GM12891 (cell line): ENCODE data around the gene LAMB4.

Experiments
- POLR2A ChIP-seq: IDR thresholded peaks from 2 replicates; pipeline ENCODE4 v1.6.1; 2011; ENCODE audit warnings: low read depth, low read length, control low read depth
- POLR2AphosphoS5 ChIP-seq: IDR thresholded peaks from 2 replicates; pipeline ENCODE4 v1.6.1; 2011; ENCODE audit warnings: low read depth, low read length, control low read depth
- TAF1 ChIP-seq: IDR thresholded peaks from 2 replicates; pipeline ENCODE4 v1.6.1; 2011; ENCODE audit warnings: low read depth, low read length, control low read depth

DNA sequence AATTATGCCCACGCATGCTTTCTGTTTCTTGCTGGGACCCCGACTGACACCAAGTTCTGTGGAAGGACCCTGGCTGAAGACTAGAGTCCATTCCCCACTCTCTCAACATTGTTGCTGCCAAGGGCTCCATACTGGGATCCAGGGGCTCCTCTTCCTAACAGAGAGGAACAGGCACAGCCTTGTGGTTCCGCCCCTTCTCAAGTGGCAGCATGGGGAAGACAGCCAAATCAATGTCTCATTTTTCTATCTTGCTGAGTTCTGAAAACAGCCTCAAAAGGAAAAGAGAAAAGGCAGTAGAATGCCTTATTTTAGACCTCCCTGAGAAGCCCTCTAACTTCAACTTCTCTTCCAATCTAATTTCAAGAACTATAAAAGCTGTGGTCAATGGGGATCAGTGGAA lies 103.5 kb downstream of the LAMB4 start:
- no peak for TF ChIP-seq POLR2A
- TF ChIP-seq POLR2AphosphoS5 = no peak
- TF ChIP-seq TAF1 = no peak
